HG02943 (cell line): ENCODE data around the gene OR52A1.

Source experiments
- ATAC-seq: cut with Tn5 transposase; IDR thresholded peaks from one replicate; pipeline ENCODE4 v1.9.1; 2021; ENCODE audit warnings: mild to moderate bottlenecking, low read depth, moderate library complexity; ENCODE audit not compliant: unreplicated experiment

The OR52A1 gene

DNA sequence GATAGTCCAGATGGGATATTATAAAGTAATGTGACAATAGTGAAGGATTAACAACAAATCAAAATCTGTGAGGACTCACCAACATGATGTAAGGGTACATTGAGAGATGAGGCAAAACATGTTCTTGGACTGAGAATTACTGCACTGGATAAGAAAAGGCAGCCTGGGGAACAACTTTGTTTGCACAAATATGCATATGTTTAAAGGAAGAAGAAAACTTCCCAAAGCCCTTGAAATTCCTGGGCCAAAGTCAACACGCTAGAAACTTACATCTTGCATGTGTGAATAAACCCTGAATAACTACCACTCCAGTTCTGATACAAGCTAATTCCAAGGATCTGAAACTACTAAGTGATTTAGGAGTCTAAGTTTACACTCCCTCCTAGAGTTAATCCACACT lies 17.5 kb downstream of the OR52A1 start:
- no peak for ATAC-seq

DNA sequence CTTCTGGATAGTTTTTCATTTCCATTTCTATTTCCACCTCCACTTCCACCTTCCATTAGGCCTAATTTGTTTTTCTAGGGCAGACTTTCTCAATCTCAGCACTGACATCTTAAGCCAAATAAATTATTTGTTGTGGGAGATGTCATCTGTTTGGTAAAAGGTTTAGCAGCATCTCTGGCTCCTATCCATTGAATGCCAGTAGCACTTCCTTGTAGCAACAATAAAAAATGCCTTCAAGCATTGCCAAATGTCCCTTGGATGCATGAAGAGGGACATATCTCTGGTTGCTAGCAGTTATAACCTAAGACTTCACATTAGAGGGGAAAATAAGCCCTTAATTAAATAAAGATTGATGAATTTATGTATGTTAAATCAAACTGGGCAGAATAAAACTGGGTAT lies 18.3 kb downstream of the OR52A1 start:
- ATAC-seq: no peak

DNA sequence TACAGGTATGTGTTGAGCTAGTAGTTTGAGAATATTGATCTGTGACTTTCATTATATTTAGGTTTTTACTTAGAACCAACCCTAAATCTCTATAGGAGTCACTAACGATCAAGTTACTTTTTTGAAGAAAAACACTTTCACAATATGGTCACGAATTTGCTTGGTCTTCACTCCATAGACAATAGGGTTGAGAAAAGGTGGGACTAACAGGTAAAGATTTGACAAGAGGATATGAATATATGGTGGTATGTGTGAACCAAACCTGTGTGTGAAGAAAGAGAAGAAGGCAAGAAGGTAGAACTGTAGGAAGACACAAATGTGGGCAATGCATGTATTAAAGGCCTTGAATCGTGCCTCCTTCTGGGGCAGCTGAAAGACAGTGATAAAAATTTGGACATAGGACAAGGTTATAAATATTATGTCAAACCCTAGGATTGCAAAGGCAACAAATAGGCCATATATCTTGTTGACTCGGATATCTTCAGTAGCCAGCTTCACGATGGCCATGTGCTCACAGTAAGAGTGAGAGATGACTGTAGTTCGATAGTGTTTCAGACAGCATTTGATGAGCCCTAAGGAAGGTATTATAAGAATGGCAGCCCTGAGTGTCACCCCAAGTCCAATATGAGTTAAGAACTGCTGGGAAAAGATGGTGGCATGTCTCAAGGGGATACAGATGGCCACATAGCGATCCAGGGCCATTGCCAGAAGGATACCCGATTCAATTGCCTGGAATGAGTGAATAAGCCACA lies 22.8 kb downstream of the OR52A1 start:
- ATAC-seq: no peak

DNA sequence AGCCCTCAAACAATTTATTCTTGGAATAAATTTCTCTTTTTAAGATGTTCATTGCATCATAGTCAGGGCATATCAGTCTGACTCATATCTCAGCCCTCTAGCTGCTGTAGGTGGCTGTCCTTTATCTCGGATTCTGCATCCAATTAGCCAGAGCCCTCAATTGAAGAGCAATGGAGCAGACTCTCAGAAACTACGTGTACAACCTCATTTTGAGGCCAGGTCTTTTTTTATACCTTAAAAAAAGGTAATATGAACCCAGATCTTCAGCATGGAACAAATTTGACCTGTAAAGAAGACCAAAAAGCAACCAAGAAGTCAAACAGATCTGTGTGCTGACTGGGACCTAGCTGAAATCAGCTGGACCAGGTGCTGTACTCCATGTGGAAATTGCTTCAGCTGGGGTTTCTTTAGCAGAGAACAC lies 25.1 kb downstream of the OR52A1 start:
- ATAC-seq: no peak

GRCh38 chr11:5124891-5125620 lies 29.5 kb downstream of the OR52A1 start:
- no peak for ATAC-seq

DNA sequence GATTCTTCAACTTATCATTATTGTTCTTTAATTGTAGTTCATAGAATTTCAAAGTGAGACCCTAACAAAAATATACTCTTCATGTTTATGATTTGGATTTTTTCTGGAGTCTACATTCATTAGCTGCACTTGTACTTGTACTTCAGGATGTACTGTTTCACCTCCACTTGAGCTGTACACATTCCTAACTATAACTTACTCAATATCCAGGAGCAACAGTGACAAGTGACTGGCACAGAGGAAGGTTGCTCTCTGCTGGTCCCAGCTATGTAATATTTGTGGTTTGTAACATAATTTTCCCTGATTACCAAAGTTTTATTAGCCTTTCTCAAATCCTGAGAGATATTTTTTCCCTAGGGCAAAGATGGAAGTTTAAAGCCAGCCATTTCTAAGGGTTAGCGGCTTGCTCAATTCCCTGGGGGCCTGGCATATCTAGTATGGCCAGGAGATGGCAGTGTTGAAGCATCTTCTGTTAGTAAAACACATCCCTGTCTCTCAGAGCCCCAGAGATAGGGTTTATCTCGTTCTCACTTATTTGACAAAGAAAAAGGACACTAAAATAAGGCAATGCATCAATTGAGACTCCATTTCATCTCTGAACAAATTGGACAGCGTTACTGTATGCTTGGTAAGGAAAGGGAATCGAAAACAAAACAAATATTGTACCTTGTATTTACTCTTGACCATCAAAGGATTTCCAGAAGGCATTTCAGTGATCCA lies 30.6 kb downstream of the OR52A1 start:
- ATAC-seq: peak; percentile 89

GRCh38 chr11:5118893-5119292 lies 35.7 kb downstream of the OR52A1 start:
- no peak for ATAC-seq

DNA sequence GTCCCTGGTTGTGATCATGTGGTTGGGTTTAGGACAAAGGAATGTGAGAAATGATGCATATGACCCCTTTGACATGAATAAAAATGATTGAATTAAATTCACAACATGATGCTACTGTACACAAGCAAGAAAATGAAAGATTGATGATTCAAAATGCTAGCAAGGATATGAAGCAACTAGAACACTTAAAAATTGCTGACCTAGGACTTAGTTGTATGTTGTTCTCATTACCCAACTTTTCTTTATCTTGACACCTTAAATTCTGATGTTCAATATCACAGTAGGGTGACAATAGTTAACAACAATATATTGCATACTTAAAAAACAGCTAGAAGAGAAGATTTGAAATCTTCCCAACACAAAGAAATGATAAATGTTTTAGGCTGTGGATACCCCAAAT lies 37.0 kb downstream of the OR52A1 start:
- no peak for ATAC-seq

DNA sequence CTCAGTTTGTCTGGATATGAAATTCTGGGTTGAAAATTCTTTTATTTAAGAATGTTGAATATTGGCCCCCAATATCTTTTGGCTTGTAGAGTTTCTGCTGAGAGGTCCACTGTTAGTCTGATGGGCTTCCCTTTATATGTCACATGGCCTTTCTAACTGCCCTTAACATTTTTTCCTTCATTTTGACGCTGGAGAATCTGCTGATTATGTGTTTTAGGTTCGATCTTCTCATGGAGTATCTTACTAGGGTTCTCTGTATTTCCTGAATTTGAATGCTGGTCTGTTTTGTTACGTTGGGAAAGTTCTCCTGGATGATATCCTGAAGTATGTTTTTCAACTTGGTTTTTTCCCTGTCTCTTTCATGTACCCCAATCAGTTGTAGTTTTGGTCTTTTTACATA lies 39.2 kb downstream of the OR52A1 start:
- ATAC-seq: no peak

GRCh38 chr11:5107285-5107684 lies 47.3 kb downstream of the OR52A1 start:
- ATAC-seq: no peak

- no peak for ATAC-seq
These were observed 51.5 kb downstream of the OR52A1 start for GRCh38 chr11:5103066-5103465.

DNA sequence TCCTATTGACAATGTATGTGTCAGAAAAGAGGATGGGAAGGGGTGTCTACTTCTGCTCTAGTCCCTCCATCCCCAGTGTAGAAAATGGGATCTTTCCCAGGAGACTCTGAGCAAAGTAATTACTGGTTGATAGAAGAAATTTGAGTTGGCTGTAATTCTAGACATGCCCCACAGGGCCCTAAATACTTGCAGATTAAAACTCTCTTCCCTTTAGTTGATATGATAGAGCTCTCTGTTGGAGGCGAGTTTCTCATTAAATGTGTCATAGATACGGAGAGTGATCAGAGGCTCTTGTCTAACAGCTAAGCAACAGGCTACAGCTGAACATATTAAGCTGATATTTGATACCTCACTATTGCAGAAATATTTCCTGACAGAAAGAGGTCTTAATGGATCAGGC lies 52.3 kb downstream of the OR52A1 start:
- no peak for ATAC-seq

GRCh38 chr11:5096011-5096410 lies 58.5 kb downstream of the OR52A1 start:
- ATAC-seq: no peak
